CD4-positive, alpha-beta memory T cell (primary cell): ENCODE results near the gene ARID2. TPM values are rescaled to one million over a fixed set of nuclear protein-coding genes. Genes with fewer than 3 reads are reported as not detected.

Experiments used
- CTCF ChIA-PET: fragments of 350-600 bp; sonication (Branson Sonifier 250); formaldehyde crosslinking; loops from one replicate; lab custom pipeline; 2021; ENCODE audit warnings: inconsistent platforms; ENCODE audit not compliant: partially characterized antibody; lab: Charles Lee
- POLR2A ChIA-PET: fragments of 350-600 bp; sonication (Branson Sonifier 250); formaldehyde crosslinking; loops from one replicate; lab custom pipeline; 2021; ENCODE audit not compliant: partially characterized antibody; lab: Charles Lee
- DNase-seq, 5 donors: peaks; one replicate each; pipeline versions ENCODE4 v3.0.0 to v3.0.0-alpha.2; 2020 to 2022; ENCODE audit warnings: mixed read lengths in 1 of 5
- H3K27ac ChIP-seq: one replicate; pipeline ENCODE4 v1.7.0; 2013; ENCODE audit warnings: low read depth, low read length
- H3K27me3 ChIP-seq: 2 replicates; pipeline ENCODE4 v1.7.0; 2013; ENCODE audit warnings: mild to moderate bottlenecking, low read length, moderate library complexity; ENCODE audit not compliant: insufficient read depth
- H3K36me3 ChIP-seq: 2 replicates; pipeline ENCODE4 v1.7.0; 2013; ENCODE audit warnings: mild to moderate bottlenecking, low read length, moderate library complexity; ENCODE audit not compliant: insufficient read depth
- H3K4me1 ChIP-seq: 2 replicates; pipeline ENCODE4 v1.7.0; 2013; ENCODE audit warnings: mild to moderate bottlenecking, low read length, moderate library complexity; ENCODE audit not compliant: insufficient read depth
- H3K4me3 ChIP-seq, 2 donors: one replicate each; pipeline ENCODE4 v1.7.0; 2013; ENCODE audit warnings: low read length in 2 of 2, mild to moderate bottlenecking in 1 of 2
- H3K9me3 ChIP-seq, 2 donors: one replicate each; pipeline ENCODE4 v1.7.0; 2013; ENCODE audit warnings: low read length in 2 of 2, control low read depth in 1 of 2; ENCODE audit not compliant: control insufficient read depth in 1 of 2
- H3K27ac Mint-ChIP-seq, 7 donors: one replicate each; pipeline ENCODE4 v1.8.0; 2020 to 2021; ENCODE audit warnings: mixed read lengths in 7 of 7, mild to moderate bottlenecking in 6 of 7, inconsistent platforms in 3 of 7, moderate library complexity in 3 of 7
- H3K27me3 Mint-ChIP-seq, 2 donors: one replicate each; pipeline ENCODE4 v1.8.0; 2020 to 2021; ENCODE audit warnings: mixed read lengths in 2 of 2
- H3K36me3 Mint-ChIP-seq, 2 donors: one replicate each; pipeline ENCODE4 v1.8.0; 2020 to 2021; ENCODE audit warnings: mixed read lengths in 2 of 2, inconsistent platforms in 1 of 2, mild to moderate bottlenecking in 1 of 2
- H3K4me1 Mint-ChIP-seq, 4 donors: one replicate each; pipeline ENCODE4 v1.8.0; 2020 to 2021; ENCODE audit warnings: mixed read lengths in 4 of 4, mild to moderate bottlenecking in 1 of 4
- H3K4me3 Mint-ChIP-seq, 8 donors: one replicate each; pipeline ENCODE4 v1.8.0; 2020 to 2021; ENCODE audit warnings: mixed read lengths in 8 of 8, mild to moderate bottlenecking in 7 of 8, moderate library complexity in 6 of 8, inconsistent platforms in 3 of 8
- H3K9me3 Mint-ChIP-seq, 8 donors: one replicate each; pipeline ENCODE4 v1.8.0; 2020 to 2021; ENCODE audit warnings: mixed read lengths in 8 of 8, mild to moderate bottlenecking in 5 of 8, inconsistent platforms in 3 of 8, moderate library complexity in 1 of 8
- intact Hi-C: fragments of 100-400 bp; cut with micrococcal nuclease; formaldehyde crosslinking; loops from one replicate; pipeline ENCODE4 v1.15.1; 2023
- polyA plus RNA-seq, 2 donors: library from polyadenylated mRNA; unstranded; fragments of 300-500 nt; fragmentation: Illumina TruSeq; gene quantifications; one replicate each; pipeline ENCODE4 v1.2.3, GENCODE V29; 2021
- total RNA-seq, 2 experiments: library from RNA; stranded (reverse); gene quantifications; one replicate each; pipeline ENCODE4 v1.2.3, GENCODE V29; 2021

Gene ARID2
- total and polyA plus RNA-seq, 4 experiments from 2014 or later: 6.3 to 51.8 (median 31.9) TPM

DNA sequence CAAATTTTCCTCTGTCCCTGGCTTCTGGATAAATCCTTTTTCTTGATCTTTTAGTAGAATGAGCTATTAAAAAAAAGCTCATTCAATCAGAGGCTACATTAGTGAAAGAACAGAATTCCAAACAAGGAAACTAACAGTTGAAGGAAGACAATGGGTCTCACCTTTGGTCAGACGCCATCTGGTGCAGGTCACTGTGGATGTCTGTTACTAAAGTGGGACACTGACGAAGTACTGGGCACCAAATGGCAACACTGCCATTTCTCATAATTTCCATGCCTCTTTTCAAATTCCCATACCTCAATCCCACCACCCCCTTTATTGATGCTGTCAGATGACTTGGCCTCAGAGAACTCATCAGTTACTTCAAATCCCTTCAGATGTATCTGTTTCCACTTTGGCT is 24.5 kb upstream of the ARID2 start:
- intact Hi-C loops: no loop called here
- no peak overlapping the region for H3K4me3 Mint-ChIP-seq
- no peak for DNase-seq
- Histone ChIP-seq H3K4me1 (no peaks in the 10 kb centered on the region), H3K36me3 (no peaks in the 10 kb centered on the region), H3K4me3 (no peak overlapping the region), H3K9me3 (no peaks in the 10 kb centered on the region), H3K27me3 (no peaks in the 10 kb centered on the region), H3K27ac (no peak overlapping the region)
- POLR2A ChIA-PET: no interaction called here
- peaks cover 4 to 10% of the 10 kb centered on the region in 2 donors for H3K36me3 Mint-ChIP-seq
- H3K4me1 Mint-ChIP-seq: no peaks in the 10 kb centered on the region
- peaks cover 0 to 14% (median 7%) of the 10 kb centered on the region in 8 donors for H3K9me3 Mint-ChIP-seq
- H3K27me3 Mint-ChIP-seq: no peaks in the 10 kb centered on the region
- CTCF ChIA-PET: interaction anchor here (1.3 to 2.2 kb wide), 2 partner anchors 25 to 161 kb away, joined by 3 to 4 read pairs; no protein-coding TSS in a partner anchor
- H3K27ac Mint-ChIP-seq: no peak overlapping the region

DNA sequence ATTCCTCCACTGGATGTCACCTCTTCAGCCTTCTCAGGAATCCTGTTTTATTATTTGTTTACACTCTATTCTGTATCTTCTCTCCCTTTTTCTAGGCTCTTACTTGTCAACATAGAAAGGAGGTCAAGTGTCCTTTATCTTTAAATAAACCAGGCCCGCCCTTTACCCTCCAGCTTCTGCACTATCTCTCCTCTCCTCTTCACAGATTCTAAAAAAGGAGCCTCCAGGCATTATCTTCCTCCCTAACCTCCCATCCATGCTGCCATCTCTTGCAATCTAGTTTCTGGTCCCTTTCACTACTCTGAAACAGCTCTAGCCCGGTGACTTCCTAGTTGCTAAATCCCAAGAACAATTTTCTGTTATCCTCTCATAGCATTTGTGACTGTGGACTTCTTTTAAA is 24.1 kb upstream of the ARID2 start:
- Mint-ChIP-seq H3K27ac (no peak overlapping the region), H3K36me3 (peaks cover 4 to 10% of the 10 kb centered on the region in 2 donors), H3K4me3 (no peak overlapping the region)

DNA sequence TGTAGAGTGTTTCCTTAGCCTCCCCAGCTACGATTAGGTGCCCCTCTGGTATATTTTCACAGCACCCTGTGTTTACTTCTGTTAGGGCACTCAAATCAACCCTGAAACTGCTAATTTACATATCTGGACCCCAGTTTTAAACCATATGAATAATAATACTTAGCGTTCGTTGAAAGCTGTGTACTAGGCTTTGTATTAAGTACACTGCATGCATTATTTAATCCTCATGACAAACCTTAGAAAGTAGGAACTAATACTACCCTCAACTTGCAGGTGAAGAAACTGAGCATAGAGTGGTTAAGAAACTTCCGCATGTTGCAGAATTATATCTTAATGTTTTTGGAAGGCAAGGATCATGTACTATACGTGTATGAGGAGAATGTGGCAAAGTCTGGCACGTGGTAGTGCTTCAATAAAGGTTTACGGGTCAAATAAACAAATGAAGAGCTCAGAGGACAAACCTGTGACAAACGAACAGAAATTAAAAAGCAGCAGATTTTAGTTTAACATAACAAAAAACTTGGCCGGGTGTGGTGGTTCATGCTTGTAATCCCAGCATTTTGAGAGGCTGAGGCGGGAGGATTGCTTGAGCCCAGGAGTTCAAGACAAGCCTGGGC is 22.2 kb upstream of the ARID2 start:
- Mint-ChIP-seq H3K36me3 (peaks cover 4 to 10% of the 10 kb centered on the region in 2 donors), H3K4me3 (no peak overlapping the region), H3K27ac (peak overlapping the region in 1 of 7 donors; percentile 11), H3K4me1 (peaks cover 0 to under 1% (median 0%) of the 10 kb centered on the region in 4 donors), H3K9me3 (peaks cover 0 to 2% (median under 1%) of the 10 kb centered on the region in 8 donors), H3K27me3 (no peaks in the 10 kb centered on the region)
- no peak overlapping the region for H3K4me3 ChIP-seq
- no peaks in the 10 kb centered on the region for H3K36me3 ChIP-seq
- no peak for DNase-seq
- H3K9me3 ChIP-seq: no peaks in the 10 kb centered on the region
- ChIA-PET POLR2A (interaction anchor here (0.5 kb wide), 1 partner anchor 277 kb away, joined by 3 read pairs; no protein-coding TSS in a partner anchor), CTCF (interaction anchor here (1.1 kb wide), 1 partner anchor 18 kb away, joined by 3 read pairs; no protein-coding TSS in a partner anchor)
- H3K27me3 ChIP-seq: no peaks in the 10 kb centered on the region
- no peak overlapping the region for H3K27ac ChIP-seq
- H3K4me1 ChIP-seq: no peaks in the 10 kb centered on the region
- intact Hi-C loops: no loop called here

More for the DNA sequence above, 24.1 kb upstream of the ARID2 start:
- H3K36me3 ChIP-seq: no peaks in the 10 kb centered on the region
- CTCF ChIA-PET: interaction anchor here (1.3 to 2.2 kb wide), 2 partner anchors 26 to 162 kb away, joined by 3 to 4 read pairs; no protein-coding TSS in a partner anchor
- Mint-ChIP-seq H3K4me1 (no peaks in the 10 kb centered on the region), H3K27me3 (no peaks in the 10 kb centered on the region), H3K9me3 (peaks cover 0 to 14% (median 7%) of the 10 kb centered on the region in 8 donors)
- H3K4me3 ChIP-seq: no peak overlapping the region
- intact Hi-C loops: no loop called here
- H3K27me3 ChIP-seq: no peaks in the 10 kb centered on the region
- no peak overlapping the region for H3K27ac ChIP-seq
- POLR2A ChIA-PET: no interaction called here
- DNase-seq: no peak
- H3K9me3 ChIP-seq: no peaks in the 10 kb centered on the region
- no peaks in the 10 kb centered on the region for H3K4me1 ChIP-seq

DNA sequence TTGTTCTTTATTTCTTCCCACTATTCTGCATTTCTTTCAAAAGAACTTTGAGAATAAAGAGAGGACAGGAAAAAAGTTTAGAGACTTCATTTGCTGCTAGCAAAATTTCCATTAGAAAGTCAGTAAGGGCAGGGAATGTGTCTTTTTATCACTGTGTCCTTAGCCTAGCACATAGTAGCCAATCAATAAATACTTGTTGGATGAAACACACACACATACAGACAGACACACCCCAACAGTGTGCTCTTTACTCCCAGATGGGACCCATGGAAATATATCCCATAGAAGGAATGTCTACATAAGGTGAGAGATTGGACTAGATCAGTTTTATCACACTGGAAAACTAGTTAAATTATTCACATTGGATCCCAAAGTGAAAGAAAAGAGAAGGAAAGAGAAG is 21.1 kb upstream of the ARID2 start:
- Mint-ChIP-seq H3K4me1 (peaks cover 0 to 6% (median 0%) of the 10 kb centered on the region in 4 donors), H3K4me3 (no peak overlapping the region), H3K36me3 (peaks cover 4 to 14% of the 10 kb centered on the region in 2 donors), H3K27me3 (no peaks in the 10 kb centered on the region), H3K9me3 (peaks cover 0 to 2% (median 0%) of the 10 kb centered on the region in 8 donors), H3K27ac (no peak overlapping the region)
- H3K4me1 ChIP-seq: no peaks in the 10 kb centered on the region
- H3K36me3 ChIP-seq: no peaks in the 10 kb centered on the region
- CTCF ChIA-PET: interaction anchor here (1.1 kb wide), 1 partner anchor 17 kb away, joined by 3 read pairs; no protein-coding TSS in a partner anchor
- no peak for DNase-seq
- no peak overlapping the region for H3K4me3 ChIP-seq
- intact Hi-C loops: no loop called here
- H3K27ac ChIP-seq: no peak overlapping the region
- no peaks in the 10 kb centered on the region for H3K9me3 ChIP-seq
- H3K27me3 ChIP-seq: no peaks in the 10 kb centered on the region
- POLR2A ChIA-PET: no interaction called here

DNA sequence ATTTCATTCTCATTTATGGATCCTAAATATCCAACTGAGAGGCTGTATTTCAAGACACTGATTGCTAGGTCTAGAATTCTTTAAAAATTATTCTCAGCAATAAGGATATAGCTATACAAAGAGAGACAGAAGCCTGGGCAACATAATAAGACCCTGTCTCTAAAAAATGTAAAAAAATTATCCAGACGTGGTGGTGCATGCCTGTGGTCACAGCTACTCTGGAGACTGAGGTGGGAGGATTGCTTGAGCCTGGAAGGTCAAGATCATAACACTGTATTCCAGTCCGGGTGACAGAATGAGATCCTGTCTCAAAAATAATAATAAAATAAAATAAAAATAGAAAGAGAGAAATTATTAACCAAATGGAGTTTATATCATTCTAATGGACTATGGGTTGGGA is 20.6 kb upstream of the ARID2 start:
- H3K9me3 Mint-ChIP-seq: peaks cover 0 to 2% (median 0%) of the 10 kb centered on the region in 8 donors
- POLR2A ChIA-PET: no interaction called here

DNA sequence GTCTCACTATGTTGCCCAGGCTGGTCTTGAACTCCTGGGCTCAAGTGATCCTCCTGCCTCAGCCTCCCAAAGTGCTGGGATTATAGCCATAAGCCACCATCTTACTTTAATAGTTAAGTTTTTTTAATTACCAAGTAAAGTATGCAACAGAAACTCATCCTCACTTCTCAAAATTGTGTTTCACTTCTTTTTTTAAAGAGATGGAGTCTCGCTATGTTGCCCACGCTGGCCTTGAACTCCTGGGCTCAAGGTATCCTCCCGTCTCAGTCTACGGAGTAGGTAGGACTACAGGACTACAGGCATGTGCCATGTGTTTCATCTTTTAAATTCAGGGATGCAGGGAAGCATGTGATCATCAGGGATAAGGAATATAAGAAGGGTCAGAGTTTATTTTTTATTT is 17.2 kb upstream of the ARID2 start:
- H3K27me3 Mint-ChIP-seq: no peaks in the 10 kb centered on the region
- H3K4me1 Mint-ChIP-seq: peaks cover 0 to 6% (median 4%) of the 10 kb centered on the region in 4 donors
- no peak overlapping the region for H3K4me3 ChIP-seq
- CTCF ChIA-PET: no interaction called here
- H3K27ac Mint-ChIP-seq: no peak overlapping the region
- H3K4me1 ChIP-seq: no peaks in the 10 kb centered on the region
- no peak for DNase-seq
- no peaks in the 10 kb centered on the region for H3K36me3 ChIP-seq
- peaks cover 0 to 1% (median 0%) of the 10 kb centered on the region in 8 donors for H3K9me3 Mint-ChIP-seq
- H3K9me3 ChIP-seq: no peaks in the 10 kb centered on the region
- no peaks in the 10 kb centered on the region for H3K27me3 ChIP-seq
- H3K4me3 Mint-ChIP-seq: no peak overlapping the region
- POLR2A ChIA-PET: no interaction called here
- no peak overlapping the region for H3K27ac ChIP-seq
- peaks cover 0 to 4% of the 10 kb centered on the region in 2 donors for H3K36me3 Mint-ChIP-seq
- intact Hi-C loops: no loop called here

More for the DNA sequence above, 20.6 kb upstream of the ARID2 start:
- Histone ChIP-seq H3K36me3 (no peaks in the 10 kb centered on the region), H3K27me3 (no peaks in the 10 kb centered on the region), H3K4me1 (no peaks in the 10 kb centered on the region), H3K9me3 (no peaks in the 10 kb centered on the region), H3K4me3 (no peak overlapping the region), H3K27ac (no peak overlapping the region)
- CTCF ChIA-PET: interaction anchor here (1.1 kb wide), 1 partner anchor 16 kb away, joined by 4 read pairs; no protein-coding TSS in a partner anchor
- no peak overlapping the region for H3K4me3 Mint-ChIP-seq
- no peak overlapping the region for H3K27ac Mint-ChIP-seq
- peaks cover 0 to 6% (median 0%) of the 10 kb centered on the region in 4 donors for H3K4me1 Mint-ChIP-seq
- no peaks in the 10 kb centered on the region for H3K27me3 Mint-ChIP-seq
- DNase-seq: no peak
- peaks cover 4 to 14% of the 10 kb centered on the region in 2 donors for H3K36me3 Mint-ChIP-seq
- intact Hi-C loops: no loop called here

DNA sequence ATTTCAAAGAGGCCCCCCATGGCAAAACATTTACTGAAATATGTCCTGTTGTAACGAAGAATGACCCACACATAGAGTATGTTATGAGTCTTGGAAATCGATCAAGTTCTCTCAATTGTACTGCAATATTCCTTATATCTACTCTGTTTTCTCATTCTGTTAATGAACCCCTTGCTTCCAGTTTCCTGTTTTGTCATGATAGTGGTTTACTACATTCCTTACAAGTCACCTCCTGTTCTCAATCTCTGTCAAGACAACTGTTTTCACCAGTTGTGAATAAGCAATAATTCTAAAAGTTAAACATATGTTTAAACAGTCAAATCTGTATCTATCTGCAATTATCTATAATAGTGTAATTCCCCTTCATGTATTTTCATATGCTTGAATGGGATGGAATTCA is 16.4 kb upstream of the ARID2 start:
- ChIA-PET POLR2A (no interaction called here), CTCF (no interaction called here)
- Mint-ChIP-seq H3K4me3 (no peak overlapping the region), H3K4me1 (peaks cover 5 to 10% (median 9%) of the 10 kb centered on the region in 4 donors), H3K9me3 (peaks cover 0 to 1% (median 0%) of the 10 kb centered on the region in 8 donors), H3K27ac (no peak overlapping the region), H3K27me3 (no peaks in the 10 kb centered on the region), H3K36me3 (peaks cover 0 to 4% of the 10 kb centered on the region in 2 donors)
- Histone ChIP-seq H3K9me3 (no peaks in the 10 kb centered on the region), H3K27ac (no peak overlapping the region), H3K4me3 (no peak overlapping the region), H3K4me1 (no peaks in the 10 kb centered on the region), H3K36me3 (no peaks in the 10 kb centered on the region), H3K27me3 (no peaks in the 10 kb centered on the region)
- intact Hi-C loops: no loop called here
- no peak for DNase-seq
